Inferior parietal cortex (tissue), 1 donor: ENCODE measurements around the gene FAM171A1.
"Not testable (repeated sequence)": the region's sequence is repeated elsewhere in the genome, so short reads cannot be mapped to it uniquely, and the experiment has no call there.

Experiments used
- DNase-seq: peaks from one replicate; pipeline ENCODE4 v3.0.0-alpha.2; 2016; ENCODE audit errors: extremely low spot score

FAM171A1 gene

GRCh38 chr10:15344876-15345285 is 26.2 kb downstream of the FAM171A1 start:
- peak; percentile 77 for DNase-seq

GRCh38 chr10:15344256-15344875 is 26.7 kb downstream of the FAM171A1 start:
- no peak for DNase-seq

- no peak for DNase-seq
Measured at GRCh38 chr10:15342970-15343369, 28.1 kb downstream of the FAM171A1 start.

- DNase-seq: no peak
Measured at GRCh38 chr10:15341502-15342128, 29.5 kb downstream of the FAM171A1 start.

GRCh38 chr10:15339892-15340291 is 31.2 kb downstream of the FAM171A1 start:
- no peak for DNase-seq

GRCh38 chr10:15337441-15337923 is 33.6 kb downstream of the FAM171A1 start:
- not testable (repeated sequence) for DNase-seq

GRCh38 chr10:15336211-15336610 is 34.9 kb downstream of the FAM171A1 start:
- no peak for DNase-seq

GRCh38 chr10:15335508-15335907 is 35.6 kb downstream of the FAM171A1 start:
- DNase-seq: no peak

- DNase-seq: no peak
Measured at GRCh38 chr10:15334650-15335323, 36.3 kb downstream of the FAM171A1 start.

- DNase-seq: no peak
Measured at GRCh38 chr10:15333909-15334649, 37.0 kb downstream of the FAM171A1 start.

GRCh38 chr10:15333181-15333580 is 37.9 kb downstream of the FAM171A1 start:
- DNase-seq: not testable (repeated sequence)

- no peak for DNase-seq
Measured at GRCh38 chr10:15331461-15331860, 39.6 kb downstream of the FAM171A1 start.

GRCh38 chr10:15329437-15329836 is 41.7 kb downstream of the FAM171A1 start:
- DNase-seq: no peak

GRCh38 chr10:15325944-15326284 is 45.2 kb downstream of the FAM171A1 start:
- DNase-seq: no peak

GRCh38 chr10:15325243-15325943 is 45.7 kb downstream of the FAM171A1 start:
- no peak for DNase-seq

- DNase-seq: no peak
Measured at GRCh38 chr10:15324611-15325010, 46.5 kb downstream of the FAM171A1 start.

GRCh38 chr10:15324113-15324512 is 47.0 kb downstream of the FAM171A1 start:
- no peak for DNase-seq

GRCh38 chr10:15322356-15322755 is 48.7 kb downstream of the FAM171A1 start:
- no peak for DNase-seq

GRCh38 chr10:15321431-15322341 is 49.4 kb downstream of the FAM171A1 start:
- DNase-seq: no peak

GRCh38 chr10:15320522-15321203 is 50.4 kb downstream of the FAM171A1 start:
- DNase-seq: no peak
